ENCODE results near the gene THSD4.

- no peak for TF ChIP-seq CTCF (conservative IDR thresholded peaks at IDR 0.05)
- TF ChIP-seq EZH2 (IDR thresholded peaks at IDR 0.05; ENCODE audit: low read depth): no peak
These were observed 21.7 kb downstream of the THSD4 start for GRCh38 chr15:71136793-71137518.
